ENCODE data around the gene MIER3.

- TF ChIP-seq POLR2A (IDR thresholded peaks at IDR 0.05) (no peak), CTCF (IDR thresholded peaks at IDR 0.05) (no peak)
Measured at GRCh38 chr5:56985936-56986625, 34.2 kb upstream of the MIER3 start.
